GM19395 (cell line): Measurements from ENCODE around the gene SRPX.

ENCODE experiments used
- ATAC-seq: cut with Tn5 transposase; IDR thresholded peaks from one replicate; pipeline ENCODE4 v1.9.1; 2021; ENCODE audit warnings: mild to moderate bottlenecking, moderate library complexity; ENCODE audit not compliant: unreplicated experiment

SRPX gene

DNA sequence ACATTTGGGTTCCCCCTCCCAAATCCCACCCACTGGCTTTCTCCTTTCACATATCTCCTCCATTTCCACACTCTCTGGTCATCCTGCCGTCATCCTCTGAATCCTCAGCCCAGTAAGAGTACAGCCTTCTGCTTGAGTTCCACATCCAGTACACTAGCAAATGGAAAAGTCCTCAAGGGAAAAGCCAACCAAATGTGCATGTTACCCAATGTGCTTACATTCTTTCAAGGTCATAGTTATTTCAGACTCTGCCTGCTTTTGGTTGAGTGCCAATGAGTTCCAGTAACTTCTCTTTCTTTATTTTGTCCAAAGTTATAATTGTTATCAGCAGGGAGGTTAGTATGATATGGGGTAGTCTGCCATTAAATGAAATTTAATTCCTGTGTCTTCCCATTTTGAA is 78.1 kb downstream of the SRPX start:
- no peak for ATAC-seq

DNA sequence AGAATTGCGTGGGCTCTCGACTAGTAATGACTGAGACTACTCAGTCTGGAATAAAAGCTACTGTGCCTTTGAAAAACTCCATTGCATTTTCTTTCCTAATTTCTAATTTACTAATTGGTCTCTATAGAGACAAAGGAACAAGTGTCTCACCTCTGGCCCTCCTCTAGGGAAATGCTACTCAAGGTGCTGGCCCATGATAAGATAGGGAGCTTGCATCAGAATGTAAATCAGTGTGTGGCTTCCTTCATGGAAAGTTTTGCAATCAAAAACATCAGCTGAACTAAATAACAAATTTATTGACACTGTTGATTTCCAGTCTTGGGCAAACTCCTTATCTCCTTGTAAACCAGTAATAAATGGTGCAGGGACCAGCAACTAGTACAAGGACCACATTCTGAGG is 81.8 kb downstream of the SRPX start:
- no peak for ATAC-seq

DNA sequence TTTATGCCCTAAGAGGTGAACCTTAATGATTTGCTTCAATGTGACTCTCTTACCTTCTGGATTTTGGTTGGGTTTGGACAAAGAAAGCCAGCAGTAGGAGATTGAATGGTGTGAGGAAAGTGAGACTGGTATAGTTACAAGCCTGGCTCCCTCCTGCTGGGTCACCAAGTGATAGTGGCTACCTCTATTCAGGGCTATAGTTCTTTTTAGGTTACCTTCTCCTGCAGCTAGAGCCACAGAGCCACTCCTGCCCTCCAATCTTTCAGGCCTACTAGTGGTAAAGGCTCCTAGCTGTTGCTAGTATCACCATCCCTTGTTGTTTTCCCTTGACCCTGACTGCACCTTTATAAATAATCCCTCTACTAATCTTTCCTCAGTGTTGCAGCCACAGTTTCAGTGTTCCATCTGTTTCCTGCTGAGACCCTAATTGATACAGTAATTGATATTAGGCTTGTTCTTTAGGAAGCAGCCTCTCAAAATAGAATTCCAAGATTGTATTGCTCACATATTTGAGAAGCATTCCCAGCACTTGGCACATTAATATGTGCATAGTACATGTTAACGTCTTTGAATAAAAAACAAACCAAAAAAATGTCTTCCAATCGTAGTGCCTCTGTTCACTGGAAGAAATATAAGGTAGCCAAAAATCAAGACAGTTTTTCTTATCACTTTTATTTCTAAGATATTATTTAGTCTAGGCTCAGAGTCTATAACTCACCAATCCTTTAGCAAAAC is 82.3 kb downstream of the SRPX start:
- ATAC-seq = no peak

DNA sequence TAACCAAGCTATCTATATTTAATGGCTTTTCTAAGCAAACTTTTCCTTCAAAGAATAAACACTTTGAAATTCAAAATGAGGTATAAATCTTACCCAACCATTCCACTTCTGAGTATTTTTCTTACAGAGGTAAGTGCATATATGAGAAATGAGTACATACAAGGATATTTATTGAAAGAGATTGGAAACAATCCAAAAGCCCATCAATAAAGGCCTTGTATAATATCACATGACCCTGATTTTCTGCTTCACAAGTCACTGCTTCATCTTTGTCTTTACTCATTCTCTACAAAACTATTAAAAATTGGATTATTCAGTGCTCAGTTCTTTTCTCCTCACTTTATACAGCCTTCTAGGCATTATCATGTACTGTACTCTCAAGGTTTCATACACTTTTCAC is 91.3 kb downstream of the SRPX start:
- no peak for ATAC-seq

DNA sequence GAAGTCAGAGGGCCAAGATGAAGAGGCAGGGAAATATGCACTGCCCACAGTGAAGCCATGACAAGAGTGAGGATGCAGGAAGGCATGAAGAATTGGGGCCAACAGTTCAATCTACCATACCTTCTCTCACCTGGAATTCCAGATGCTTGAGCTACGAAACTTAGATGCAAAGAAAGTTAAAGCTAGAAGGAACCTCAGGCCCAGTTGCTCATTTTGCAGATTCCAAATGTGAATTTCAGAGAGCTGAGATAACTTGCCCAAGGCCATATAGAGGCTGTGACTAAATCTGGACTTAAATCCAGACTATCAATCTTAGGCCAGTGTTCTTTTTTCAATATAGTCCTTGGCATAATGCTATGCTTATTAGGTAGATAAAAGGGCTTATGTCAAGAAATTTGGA is 92.7 kb downstream of the SRPX start:
- no peak for ATAC-seq

DNA sequence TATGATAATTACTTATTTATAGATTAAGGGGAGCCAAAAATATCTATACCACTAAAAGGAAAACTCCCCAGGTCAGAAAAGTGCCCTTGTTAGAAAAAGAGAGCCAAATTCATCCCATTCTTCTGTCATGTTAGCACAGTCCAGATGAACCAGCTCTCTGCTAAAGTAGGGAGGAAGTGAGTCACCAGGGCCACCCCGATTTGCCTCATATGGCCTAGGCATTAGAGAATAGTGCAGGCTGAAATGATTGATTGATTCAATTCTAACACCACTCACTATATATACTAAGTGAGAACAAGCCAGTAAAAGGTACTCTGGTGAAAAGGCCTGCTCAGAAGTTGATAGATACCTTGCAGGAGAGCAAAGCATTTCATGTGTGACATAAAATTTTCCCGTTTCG is 94.5 kb downstream of the SRPX start:
- no peak for ATAC-seq

DNA sequence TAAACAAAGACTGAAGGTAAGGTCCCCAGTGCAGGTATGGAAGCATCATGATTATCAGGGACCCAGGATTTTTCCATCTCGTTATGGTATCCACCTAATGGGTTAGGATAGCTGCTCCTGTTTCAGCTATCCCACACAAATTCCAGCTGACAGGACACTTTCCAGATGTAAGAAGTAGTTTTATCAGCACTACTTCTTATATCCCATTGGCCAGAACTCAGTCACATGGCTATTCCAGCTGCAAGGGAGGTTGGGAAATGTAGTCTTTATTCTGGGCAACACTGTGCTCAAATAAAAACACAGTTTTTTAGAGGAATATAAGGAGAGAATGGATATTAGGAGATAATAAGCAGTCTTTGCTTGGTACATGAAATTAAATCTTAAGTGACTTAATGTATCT is 96.7 kb downstream of the SRPX start:
- ATAC-seq = no peak

DNA sequence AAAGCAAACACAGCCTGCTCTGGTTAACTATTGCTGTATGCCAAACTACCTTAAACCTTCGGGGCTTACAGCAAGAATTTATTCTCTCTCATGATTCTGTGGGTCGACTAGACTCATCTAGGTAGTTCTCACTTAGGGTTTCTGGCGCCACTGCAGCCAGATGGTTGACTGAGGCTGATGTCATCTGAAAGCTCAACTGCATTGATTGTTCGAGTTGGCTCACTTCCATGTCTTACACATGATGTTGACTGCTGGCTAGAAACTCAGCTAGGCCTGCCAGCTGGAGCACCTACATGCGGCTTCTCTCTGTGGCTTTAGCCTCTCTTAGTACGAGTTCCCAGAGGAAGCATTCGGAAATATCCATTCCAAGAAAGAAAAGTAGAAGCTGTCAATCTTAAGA is 103.2 kb downstream of the SRPX start:
- no peak for ATAC-seq

DNA sequence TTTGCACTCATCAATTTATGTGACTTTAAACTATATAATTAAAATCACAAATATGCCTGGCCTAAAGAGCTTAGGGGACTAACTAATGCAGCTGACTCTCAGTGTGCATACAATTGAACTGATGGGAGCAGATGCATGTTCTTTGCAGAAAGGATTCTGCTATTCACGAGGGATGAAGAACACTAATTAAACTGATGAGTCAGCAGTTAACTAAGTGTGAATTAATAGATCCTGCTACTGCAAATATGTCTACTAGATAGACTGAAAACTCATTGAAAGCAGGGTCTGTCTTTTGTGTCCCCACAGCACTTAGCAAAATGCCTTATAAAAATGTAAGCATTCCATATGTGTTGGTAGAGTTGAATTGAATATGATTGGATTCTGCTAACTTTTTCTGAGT is 104.0 kb downstream of the SRPX start:
- no peak for ATAC-seq

DNA sequence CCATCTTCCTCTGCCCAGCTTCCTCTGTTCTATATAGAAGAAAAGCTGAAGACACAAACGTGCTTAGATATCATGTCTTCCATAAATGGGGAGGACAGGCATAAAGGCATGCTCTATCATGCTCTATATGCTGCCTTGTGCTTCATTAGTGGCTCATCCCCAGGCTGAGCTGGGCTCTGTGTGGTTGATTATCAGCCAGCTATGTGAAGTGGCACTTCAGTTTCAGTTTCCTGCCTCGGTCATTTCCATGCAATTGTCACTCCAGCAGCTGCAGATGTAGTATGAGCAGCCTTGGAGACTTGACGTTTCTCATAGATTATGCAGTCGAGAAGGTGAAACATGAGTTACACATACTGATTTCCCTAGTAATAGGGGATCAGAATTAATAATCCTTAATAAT is 108.1 kb downstream of the SRPX start:
- no peak for ATAC-seq

DNA sequence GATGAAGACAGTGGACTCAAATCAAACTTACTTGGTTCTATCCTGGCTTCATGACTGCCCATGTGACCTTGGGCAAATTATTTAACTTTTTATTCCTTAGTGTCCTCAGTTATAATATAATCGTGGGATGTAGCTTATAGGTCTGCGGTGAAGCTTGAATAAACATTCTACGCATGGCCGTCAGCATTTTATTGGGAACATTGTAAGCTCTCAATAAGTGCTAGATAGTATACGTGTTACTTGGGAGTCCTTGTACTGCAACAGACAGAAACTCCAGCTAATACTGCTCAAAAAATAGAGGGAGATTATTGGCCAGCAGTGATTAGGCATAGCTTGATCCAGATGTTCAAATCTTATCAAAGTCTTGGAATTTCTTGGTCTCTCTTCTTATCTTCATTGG is 109.5 kb downstream of the SRPX start:
- ATAC-seq = no peak

DNA sequence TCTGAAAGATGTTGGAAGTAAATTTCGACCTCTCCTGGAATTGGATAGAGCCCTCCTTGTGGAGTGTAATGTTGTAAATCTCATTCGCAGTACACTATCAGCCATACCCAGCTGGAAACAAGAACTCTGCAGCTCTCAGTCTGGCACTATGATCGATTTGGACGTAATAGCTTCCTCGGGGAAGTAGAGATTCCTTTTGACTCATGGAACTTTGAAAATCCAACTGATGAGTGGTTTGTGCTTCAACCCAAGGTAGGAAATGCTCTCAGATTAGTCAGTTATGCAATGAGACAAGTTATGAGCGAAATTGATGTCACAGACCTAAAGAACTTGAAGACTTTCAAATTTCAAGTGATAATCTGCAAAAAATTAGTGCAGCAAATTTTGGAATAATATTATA is 110.4 kb downstream of the SRPX start:
- no peak for ATAC-seq

DNA sequence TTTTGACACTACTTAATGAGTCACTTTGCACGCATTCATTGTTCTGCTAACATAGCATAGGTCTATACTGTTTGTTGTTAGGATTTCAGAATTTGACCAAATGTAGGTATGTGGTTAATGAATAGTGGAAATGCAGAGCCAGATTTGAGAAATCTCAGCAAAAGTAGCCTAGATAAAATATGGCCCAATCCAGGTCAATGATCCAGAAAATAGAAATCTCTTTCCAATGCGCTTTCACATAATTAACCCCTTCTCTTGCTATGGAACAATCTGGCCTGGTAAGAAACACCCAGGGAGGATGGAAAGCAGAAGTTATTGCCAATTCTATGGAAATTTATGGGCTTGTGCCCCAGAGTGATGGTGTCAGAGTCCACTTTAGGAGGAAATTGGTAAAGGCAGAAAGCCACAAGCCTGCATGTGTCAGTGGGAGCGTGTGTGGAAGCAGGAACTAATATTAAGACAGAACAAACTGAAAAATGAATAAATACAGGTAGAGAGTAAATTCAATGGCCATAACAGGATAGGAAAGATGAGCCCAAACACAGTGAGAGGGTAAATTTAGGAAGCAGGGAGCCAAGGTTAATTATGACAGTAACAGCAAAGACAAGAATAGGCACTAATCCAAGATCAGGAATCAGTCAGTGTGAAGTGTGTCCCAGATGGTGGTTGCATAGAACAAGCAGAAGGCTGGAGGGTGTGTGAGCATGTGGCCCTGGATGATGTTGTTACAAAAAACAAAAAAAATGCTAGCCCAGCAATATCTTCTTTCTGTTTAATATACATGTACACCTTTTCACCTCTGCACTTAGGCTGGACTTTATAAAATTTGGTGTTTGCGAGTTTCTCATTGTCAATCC is 111.4 kb downstream of the SRPX start:
- ATAC-seq = no peak

DNA sequence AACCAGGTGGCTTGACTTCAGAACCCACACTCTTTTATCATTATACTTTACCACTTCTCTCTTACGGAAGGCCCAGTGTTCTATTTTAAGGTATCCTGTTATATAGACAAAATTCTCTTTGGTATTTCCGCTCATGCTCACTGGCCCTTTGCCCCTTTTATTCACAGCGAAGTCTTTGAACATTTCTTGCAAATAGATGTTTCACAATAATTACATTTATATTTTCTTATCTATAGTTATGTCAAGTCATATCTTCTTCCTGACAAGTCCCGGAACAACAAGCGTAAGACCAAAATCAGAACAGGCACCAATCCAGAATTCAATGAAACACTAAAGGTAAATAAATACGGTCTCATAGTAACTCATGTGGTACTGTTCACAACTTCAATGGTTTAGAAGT is 112.3 kb downstream of the SRPX start:
- no peak for ATAC-seq

DNA sequence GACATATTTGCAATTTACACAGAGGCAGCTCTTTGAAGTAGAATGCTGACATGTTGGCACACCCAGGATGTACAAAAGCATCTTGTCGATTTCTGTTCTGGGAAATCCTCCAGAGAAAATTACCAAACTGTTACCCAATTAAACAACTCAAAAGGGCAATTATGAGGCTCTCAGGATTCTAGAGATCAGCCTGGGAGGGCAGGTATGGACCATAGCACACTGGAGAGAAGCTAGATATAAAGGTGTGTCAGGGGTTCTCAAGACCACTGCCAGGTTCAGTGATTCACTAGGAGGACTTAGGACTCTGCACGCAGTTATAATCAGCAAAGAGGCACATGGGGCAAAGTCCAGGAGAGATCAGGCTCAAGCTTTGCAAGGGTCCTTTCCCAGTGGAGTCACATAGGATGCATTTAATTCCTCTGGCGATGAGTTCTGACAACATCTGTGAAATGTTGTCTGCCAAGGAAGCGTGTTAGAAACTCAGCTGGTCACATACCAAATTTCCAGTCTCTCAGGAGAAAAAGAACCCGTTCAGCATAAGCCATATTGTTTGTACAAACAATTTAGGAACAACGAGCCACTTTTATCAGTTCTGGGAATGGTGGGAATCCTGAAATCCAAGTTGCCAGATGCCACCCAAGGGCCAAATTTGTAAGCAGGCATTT is 113.5 kb downstream of the SRPX start:
- ATAC-seq = no peak

DNA sequence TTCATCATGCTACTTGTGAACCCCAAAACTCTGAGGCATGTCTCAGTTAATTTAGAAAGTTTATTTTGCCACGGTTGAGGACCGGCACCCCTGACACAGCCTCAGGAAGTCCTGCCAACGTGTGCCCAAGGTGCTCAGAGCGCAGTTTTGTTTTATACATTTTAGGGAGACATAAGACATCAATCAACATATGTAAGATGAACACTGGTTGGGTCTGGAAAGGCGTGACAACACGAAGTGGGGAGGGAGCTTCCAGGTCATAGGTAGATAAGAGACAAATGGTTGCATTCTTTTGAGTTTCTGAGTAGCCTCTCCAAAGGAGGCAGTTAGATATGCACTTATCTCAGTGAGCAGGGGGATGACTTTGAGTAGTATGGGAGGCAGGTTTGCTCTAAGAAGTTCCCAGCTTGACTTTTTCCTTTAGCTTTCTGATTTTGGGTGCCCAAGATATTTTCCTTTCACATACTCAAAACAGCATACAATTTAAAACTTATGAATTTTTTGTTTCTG is 115.4 kb downstream of the SRPX start:
- ATAC-seq = no peak

DNA sequence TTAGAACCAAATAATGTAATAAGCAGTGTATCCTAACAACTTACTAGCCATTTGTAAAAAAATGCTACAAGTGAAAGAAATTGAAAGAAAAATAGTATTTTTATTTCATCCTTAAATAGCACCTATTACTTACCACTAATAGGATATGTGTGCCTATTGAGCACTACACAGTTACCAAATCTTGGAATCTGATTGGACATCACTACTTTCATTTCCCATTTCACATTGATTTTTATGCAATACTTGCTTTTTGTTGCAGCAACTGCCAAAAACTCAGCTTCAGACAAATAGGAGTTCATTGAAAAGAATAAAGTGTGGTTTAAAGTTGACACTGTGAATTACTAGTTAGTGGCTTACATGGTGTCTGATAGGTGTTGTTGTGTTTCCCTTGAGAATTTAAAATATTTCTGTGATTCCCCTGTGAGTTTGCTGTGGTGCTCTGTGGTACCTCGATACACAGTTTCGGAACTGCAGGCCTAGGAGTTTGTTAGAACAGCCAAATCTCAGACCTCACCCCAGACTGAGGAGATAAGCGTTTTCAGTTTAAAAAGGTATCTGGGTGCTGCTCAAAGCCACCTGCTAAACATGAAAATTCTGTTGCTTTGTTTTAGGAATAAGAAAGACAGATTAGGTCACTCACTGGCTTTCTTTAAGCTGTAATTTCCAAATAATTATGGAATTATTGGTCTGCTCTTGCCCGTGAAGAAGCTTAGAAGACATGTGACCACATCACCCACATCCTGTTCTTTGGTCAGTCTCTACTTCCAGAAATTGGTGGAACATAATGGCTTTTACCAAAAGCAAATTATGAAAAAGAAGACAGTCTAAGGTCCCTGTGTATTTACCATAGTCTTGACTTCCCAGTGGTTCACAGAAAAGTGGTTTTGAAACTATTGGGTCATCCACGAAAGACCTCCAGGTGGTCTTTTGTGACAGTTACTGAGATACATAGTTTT is 116.5 kb downstream of the SRPX start:
- ATAC-seq = peak; percentile 92

DNA sequence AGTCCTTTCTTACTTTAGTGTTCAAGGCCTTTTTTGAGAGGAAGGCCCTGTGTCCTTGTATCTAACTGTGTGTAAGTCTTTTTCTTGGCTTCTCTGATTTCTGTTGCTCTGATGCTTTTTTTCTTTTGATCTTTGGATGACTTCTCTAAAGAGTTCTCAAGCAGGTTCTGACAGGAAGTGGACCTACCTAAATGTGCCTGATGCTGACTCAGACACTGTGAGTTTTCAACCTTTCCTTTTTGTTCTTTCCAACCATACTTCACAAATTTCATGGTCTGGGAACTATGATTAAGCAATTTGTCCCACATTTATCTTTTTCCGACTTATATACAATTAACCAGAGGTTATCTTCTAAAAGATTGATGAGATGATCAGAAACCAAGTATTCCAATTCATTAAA is 117.8 kb downstream of the SRPX start:
- ATAC-seq = no peak

DNA sequence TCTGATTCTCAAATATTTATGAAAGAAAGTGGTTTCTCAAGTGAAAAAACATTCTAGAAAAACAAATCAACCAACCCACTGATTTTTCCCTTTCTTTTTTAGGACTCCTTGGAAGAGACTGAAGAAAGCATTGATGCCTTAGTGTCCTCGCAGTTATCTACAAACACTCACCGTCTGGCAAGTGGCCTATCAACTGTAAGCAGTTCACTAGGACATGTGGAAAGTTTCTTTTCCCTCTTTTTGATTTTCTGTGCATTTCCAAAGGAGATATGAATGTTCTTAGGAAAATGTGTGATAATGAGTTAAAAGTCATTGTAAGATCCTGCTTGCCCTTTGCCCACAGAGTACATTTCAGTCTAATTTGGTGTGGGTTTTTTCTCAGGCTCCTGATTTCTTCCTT is 118.4 kb downstream of the SRPX start:
- no peak for ATAC-seq

DNA sequence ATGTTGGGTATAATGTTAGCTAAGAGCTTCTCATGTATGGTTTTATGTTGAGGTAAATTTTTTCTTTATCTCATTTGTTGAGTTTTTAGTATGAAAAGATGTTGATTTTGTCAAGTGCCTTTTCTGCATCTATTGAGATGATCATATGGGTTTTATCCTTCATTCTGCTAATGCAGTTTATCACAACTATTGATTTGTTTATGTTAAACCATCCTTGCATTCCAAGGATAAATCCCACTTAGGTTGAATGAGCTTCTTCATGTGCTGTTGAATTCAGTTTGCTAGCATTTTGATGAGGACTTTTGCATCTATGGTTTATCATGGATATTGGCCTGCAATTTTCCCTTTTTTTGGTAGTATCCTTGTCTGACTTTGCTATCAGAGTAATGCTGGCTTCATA is 121.0 kb downstream of the SRPX start:
- no peak for ATAC-seq
